HG03159 (cell line): ENCODE results near the gene IL15RA.
"Not testable (repeated sequence)": the region's sequence is repeated elsewhere in the genome, so short reads cannot be mapped to it uniquely, and the experiment has no call there.

Experiments used
- ATAC-seq: cut with Tn5 transposase; IDR thresholded peaks from one replicate; pipeline ENCODE4 v1.9.1; 2021; ENCODE audit warnings: mild to moderate bottlenecking, moderate library complexity; ENCODE audit not compliant: unreplicated experiment

The IL15RA gene

GRCh38 chr10:6006546-6006945 lies 29.2 kb upstream of the IL15RA start:
- ATAC-seq = no peak

GRCh38 chr10:6005856-6006395 lies 28.6 kb upstream of the IL15RA start:
- ATAC-seq = no peak

DNA sequence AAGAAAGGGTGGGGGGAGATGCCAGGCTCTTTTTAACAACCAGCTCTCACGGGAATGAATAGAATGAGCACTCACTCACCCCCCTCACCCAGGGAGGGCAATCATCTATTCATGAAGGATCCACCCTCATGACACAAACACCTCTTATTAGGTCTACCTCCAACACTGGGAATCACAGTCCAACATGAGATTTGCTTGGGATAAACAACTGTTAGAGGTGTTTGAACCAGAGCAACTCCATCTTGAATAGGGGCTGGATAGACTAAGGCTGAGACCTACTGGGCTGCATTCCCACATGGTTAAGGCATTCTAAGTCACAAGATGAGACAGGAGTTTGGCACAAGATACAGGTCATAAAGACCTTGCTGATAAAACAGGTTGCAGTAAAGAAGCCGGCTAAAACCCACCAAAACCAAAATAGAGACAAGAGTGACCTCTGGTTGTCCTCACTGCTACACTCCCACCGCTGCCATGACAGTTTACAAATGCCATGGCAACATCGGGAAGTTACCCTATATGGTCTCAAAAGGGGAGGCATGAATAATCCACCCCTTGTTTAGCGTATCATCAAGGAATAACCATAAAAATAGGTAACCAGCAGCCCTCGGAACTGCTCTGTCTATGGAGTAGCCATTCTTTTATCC lies 27.9 kb upstream of the IL15RA start:
- not testable (repeated sequence) for ATAC-seq

DNA sequence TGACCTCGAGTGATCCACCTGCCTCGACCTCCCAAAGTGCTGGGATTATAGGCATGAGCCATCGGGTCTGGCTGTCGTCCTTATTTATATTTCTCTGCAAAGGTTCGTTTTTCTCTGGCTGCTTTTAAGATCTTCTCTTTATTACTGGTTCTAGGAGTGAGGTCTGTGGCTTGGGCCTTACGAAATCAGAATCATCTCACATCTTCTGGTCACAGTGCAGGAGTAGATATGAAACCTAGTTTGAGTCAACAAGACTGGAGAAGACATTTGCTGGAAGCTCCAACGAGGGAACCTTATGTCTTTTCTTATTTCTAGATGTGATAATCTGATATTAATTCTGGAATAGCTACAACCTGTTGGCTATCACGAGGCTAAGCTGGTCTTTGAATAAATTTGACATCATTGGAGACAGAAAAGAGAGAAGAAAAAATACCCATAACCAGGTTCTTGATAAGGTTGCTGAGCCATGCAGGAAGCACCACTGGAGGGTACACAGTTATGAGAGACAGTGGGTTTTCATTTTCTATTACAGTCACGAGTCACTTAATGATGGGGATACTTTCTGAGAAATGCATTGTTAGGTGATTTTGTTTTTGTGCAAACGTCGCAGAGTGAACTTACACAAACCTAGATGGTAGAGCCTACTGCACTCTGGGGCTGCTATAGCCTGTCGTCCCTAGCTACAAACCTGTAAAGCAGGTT lies 25.6 kb upstream of the IL15RA start:
- no peak for ATAC-seq

- no peak for ATAC-seq
Observed at GRCh38 chr10:5999440-6000165, 22.3 kb upstream of the IL15RA start.

- no peak for ATAC-seq
Observed at GRCh38 chr10:5996696-5997095, 19.4 kb upstream of the IL15RA start.

- no peak for ATAC-seq
Observed at GRCh38 chr10:5992398-5992797, 15.1 kb upstream of the IL15RA start.

GRCh38 chr10:5991708-5992107 lies 14.4 kb upstream of the IL15RA start:
- no peak for ATAC-seq

DNA sequence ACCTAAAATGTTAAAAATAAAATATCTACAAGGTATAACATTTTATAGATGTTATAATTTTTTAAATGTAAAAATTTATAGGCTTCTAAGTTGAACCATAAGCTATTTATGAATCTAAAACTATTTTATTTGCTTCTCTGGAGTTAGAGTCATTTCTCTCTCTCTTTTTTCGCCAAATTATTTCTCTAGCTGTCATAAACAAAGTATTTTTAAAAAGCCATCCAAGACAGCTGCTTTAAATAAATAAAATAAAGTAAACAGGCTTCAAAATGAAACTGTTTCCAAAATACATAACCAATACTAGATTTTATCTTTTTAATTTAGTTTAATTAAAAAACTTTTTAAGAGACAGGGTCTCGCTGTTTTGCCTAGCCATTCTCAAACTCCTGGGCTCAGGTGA lies 12.4 kb upstream of the IL15RA start:
- ATAC-seq = no peak

GRCh38 chr10:5988336-5988920 lies 11.1 kb upstream of the IL15RA start:
- ATAC-seq = no peak

GRCh38 chr10:5987747-5988146 lies 10.4 kb upstream of the IL15RA start:
- no peak for ATAC-seq

DNA sequence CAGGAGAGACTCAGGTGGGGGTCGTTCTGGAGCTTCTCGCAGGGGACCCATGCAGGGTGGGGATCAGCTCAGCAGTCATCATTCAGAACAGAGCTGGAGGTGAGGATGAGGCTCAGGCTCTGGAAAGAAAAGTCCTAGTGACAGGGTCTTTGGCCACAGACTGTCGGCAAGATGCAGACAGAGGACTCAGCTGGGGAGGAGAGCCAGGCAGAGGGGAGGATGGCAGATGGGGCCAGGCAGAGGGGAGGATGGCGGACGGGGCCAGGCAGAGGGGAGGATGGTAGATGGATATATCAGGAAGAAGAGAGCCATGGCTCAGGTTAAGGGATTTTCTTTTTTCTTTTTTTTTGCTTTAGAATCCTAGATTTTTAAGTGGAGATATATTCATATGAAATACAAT lies 7.7 kb upstream of the IL15RA start:
- no peak for ATAC-seq

GRCh38 chr10:5983774-5984173 lies 6.4 kb upstream of the IL15RA start:
- no peak for ATAC-seq

GRCh38 chr10:5981529-5981928 lies 4.2 kb upstream of the IL15RA start:
- ATAC-seq = no peak

DNA sequence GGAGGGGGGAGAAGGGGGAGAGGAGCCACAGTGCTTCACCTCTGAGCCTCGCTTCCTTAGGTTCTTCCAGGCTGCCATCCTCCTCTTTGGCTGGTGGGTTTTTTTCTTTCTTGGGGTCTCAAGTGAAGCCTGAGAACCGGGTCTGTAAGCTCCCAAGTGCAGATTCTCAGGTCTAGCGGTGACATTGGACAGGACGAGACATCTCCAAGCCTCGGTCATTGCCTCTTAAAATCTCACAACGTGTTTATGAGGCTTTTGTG lies 817 bp upstream of the IL15RA start:
- ATAC-seq = no peak

DNA sequence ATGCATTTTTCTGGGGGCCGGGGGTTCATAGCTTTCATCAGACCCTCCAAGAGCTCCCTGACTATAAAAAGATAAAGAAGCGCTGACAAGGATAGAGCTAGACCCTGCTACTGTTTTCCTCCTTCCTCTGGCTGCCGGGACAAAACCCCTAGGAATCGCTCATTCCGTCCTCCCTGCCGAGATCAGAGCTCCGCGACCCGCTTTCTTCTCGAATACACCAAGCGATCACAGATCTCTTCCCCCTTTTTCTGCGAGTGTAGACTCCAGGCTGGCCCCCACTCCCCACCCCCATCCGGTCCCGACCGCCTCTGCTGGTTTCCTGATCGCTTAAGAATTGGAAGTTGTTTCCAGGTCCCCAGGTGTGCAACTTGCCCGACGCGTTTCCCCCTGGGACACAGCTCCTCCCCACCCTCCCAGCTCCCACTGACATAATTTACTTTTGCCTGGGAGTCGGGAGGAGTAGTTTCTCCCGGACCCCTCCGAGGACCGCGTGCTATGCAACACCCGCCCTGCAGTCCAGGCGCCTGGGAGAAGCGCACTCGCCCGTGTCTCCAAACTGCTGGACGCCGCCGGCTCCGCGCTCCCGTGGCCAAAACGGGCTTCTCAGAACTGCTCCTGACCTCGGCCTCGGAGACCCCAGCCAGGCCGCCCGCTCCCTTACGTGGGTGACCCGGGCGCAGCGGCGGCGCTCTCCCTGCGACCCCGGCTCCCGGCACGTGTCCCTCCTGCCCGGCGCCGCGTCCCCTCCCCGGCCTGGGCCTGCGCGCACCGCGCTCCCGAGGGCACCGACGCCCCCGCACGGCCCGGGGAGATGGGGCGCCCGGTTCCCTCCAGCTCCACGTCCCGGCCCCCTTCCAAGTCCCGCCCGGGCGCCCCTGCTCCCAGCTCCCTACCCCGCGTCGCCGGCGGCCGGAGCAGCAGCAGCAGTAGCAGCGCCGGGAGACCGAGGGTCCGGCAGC lies 552 bp downstream of the IL15RA start:
- ATAC-seq = peak; percentile 10

- peak; percentile 63 for ATAC-seq
Observed at GRCh38 chr10:5975641-5976473, 1.5 kb downstream of the IL15RA start.

- no peak for ATAC-seq
Observed at GRCh38 chr10:5973069-5973468, 4.3 kb downstream of the IL15RA start.

GRCh38 chr10:5971886-5972285 lies 5.5 kb downstream of the IL15RA start:
- ATAC-seq = no peak
